Measurements from ENCODE around the gene KCTD18.

The KCTD18 gene

DNA sequence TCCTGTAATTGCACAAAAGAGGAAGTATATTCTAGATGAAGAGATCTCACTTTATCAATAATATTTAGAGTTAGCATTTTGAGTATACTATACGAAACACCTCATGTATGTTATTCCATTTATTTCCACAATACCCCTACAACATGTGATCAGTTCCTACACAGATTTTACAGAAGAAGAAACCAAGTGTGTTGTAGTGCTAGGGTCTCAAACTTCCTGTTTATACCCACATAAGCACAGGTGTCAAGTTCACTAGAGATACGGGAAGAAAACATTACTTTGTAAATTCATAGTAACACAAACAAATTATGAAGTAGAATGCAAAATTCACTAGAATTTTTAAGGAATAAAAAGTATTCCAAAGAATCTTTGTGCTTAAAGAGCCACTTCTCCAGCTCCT lies 46.4 kb downstream of the KCTD18 start:
- peaks cover 2% of the 10 kb centered on the region for H3K27me3 ChIP-seq (ENCODE audit: insufficient read depth, poor library complexity, severe bottlenecking)
- TF ChIP-seq POLR2AphosphoS5 (IDR thresholded peaks at IDR 0.05; ENCODE audit: low read depth) (no peak), SPI1 (IDR thresholded peaks at IDR 0.05; ENCODE audit: borderline replicate concordance, low read depth) (no peak), GABPA (IDR thresholded peaks at IDR 0.05; ENCODE audit: low read depth) (no peak)
- TF ChIP-seq, protein P1, sequence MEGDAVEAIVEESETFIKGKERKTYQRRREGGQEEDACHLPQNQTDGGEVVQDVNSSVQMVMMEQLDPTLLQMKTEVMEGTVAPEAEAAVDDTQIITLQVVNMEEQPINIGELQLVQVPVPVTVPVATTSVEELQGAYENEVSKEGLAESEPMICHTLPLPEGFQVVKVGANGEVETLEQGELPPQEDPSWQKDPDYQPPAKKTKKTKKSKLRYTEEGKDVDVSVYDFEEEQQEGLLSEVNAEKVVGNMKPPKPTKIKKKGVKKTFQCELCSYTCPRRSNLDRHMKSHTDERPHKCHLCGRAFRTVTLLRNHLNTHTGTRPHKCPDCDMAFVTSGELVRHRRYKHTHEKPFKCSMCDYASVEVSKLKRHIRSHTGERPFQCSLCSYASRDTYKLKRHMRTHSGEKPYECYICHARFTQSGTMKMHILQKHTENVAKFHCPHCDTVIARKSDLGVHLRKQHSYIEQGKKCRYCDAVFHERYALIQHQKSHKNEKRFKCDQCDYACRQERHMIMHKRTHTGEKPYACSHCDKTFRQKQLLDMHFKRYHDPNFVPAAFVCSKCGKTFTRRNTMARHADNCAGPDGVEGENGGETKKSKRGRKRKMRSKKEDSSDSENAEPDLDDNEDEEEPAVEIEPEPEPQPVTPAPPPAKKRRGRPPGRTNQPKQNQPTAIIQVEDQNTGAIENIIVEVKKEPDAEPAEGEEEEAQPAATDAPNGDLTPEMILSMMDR (IDR thresholded peaks at IDR 0.05; ENCODE audit: insufficient read depth, low read length): no peak
- TF ChIP-seq, protein P2, sequence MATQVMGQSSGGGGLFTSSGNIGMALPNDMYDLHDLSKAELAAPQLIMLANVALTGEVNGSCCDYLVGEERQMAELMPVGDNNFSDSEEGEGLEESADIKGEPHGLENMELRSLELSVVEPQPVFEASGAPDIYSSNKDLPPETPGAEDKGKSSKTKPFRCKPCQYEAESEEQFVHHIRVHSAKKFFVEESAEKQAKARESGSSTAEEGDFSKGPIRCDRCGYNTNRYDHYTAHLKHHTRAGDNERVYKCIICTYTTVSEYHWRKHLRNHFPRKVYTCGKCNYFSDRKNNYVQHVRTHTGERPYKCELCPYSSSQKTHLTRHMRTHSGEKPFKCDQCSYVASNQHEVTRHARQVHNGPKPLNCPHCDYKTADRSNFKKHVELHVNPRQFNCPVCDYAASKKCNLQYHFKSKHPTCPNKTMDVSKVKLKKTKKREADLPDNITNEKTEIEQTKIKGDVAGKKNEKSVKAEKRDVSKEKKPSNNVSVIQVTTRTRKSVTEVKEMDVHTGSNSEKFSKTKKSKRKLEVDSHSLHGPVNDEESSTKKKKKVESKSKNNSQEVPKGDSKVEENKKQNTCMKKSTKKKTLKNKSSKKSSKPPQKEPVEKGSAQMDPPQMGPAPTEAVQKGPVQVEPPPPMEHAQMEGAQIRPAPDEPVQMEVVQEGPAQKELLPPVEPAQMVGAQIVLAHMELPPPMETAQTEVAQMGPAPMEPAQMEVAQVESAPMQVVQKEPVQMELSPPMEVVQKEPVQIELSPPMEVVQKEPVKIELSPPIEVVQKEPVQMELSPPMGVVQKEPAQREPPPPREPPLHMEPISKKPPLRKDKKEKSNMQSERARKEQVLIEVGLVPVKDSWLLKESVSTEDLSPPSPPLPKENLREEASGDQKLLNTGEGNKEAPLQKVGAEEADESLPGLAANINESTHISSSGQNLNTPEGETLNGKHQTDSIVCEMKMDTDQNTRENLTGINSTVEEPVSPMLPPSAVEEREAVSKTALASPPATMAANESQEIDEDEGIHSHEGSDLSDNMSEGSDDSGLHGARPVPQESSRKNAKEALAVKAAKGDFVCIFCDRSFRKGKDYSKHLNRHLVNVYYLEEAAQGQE (IDR thresholded peaks at IDR 0.05; ENCODE audit: insufficient replicate concordance, low read depth): no peak
- no peak overlapping the region for H3K27ac ChIP-seq (replicated peaks)
- H3K4me3 ChIP-seq (replicated peaks; ENCODE audit: insufficient read depth, low read length): no peak overlapping the region
- DNase-seq (ENCODE audit: low read depth in 1 of 2, low spot score in 1 of 2): no peak

DNA sequence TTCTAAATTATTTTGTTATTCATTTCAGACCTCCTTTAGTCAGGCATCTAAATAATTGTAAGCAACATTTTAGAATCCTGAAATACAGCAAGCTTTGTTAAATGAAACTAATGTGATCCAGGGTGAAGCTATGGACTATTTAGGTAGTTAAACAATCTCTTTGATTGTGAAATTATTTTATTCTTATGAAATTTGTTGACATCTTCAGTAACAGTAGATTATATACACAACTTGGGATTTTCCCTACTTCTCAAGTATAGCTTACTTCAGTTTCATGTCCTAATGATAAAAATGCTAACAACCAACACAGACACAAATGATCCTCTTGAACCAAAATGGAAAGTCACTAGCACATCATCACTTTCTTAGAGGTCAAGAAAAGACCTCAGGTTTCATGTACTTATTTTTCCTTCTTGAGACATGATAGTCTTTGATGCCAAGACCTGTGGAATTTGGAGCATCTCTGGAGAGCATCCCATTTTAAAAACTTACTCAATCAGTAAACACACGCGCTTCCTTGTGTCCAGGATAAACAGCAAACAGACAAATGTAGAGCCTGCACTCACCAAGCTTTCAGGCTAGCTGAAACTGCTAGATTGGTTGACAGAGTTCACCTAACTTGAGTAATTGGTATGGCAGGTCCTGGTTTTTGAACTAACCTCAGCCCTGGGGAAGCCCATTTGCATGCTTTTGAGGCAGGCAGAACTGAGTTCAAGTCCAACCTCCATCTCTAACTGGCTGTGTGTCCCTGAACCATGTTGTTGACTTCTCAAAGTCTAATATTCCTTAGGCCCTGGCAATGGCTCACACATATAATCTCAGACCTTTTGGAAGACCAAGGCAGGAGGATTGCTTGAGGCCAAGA lies 47.8 kb downstream of the KCTD18 start:
- peaks cover 2% of the 10 kb centered on the region for H3K27me3 ChIP-seq (ENCODE audit: insufficient read depth, poor library complexity, severe bottlenecking)
- H3K4me3 ChIP-seq (replicated peaks; ENCODE audit: insufficient read depth, low read length): no peak overlapping the region
- TF ChIP-seq, protein P1 (IDR thresholded peaks at IDR 0.05; ENCODE audit: insufficient read depth, low read length): no peak
- TF ChIP-seq, protein P2 (IDR thresholded peaks at IDR 0.05; ENCODE audit: insufficient replicate concordance, low read depth): no peak
- TF ChIP-seq POLR2AphosphoS5 (IDR thresholded peaks at IDR 0.05; ENCODE audit: low read depth) (no peak), SPI1 (IDR thresholded peaks at IDR 0.05; ENCODE audit: borderline replicate concordance, low read depth) (no peak), GABPA (IDR thresholded peaks at IDR 0.05; ENCODE audit: low read depth) (no peak)
- no peak overlapping the region for H3K27ac ChIP-seq (replicated peaks)
- DNase-seq (ENCODE audit: low read depth in 1 of 2, low spot score in 1 of 2): no peak

DNA sequence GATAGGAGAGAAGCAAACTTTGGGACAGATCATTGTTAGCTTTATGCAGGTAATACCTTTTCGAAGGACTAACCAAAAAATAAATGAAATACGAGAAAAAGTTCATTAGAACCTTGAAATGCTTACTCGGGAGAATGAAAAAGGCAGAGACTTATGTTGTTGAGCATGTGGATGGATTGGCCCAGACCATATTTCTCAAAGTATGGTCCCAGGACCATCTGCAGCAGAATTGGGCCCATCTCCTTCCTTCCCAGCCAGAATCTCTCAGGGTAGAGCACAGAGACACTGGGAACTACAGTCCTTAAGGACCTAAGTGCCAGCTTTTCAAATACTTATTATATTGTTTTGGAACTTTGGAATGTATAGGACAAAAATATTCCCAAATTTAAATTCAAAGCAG lies 50.8 kb downstream of the KCTD18 start:
- no peak overlapping the region for H3K4me3 ChIP-seq (replicated peaks; ENCODE audit: insufficient read depth, low read length)
- no peak for DNase-seq (ENCODE audit: low read depth in 1 of 2, low spot score in 1 of 2)

More for the DNA sequence above, 50.8 kb downstream of the KCTD18 start:
- Histone ChIP-seq H3K27ac (replicated peaks) (no peak overlapping the region), H3K27me3 (ENCODE audit: insufficient read depth, poor library complexity, severe bottlenecking) (peaks cover 2% of the 10 kb centered on the region)
- no peak for TF ChIP-seq POLR2AphosphoS5 (IDR thresholded peaks at IDR 0.05; ENCODE audit: low read depth)
- TF ChIP-seq SPI1 (IDR thresholded peaks at IDR 0.05; ENCODE audit: borderline replicate concordance, low read depth): no peak
- TF ChIP-seq GABPA (IDR thresholded peaks at IDR 0.05; ENCODE audit: low read depth): no peak
- TF ChIP-seq, protein P1 (IDR thresholded peaks at IDR 0.05; ENCODE audit: insufficient read depth, low read length): no peak
- TF ChIP-seq, protein P2 (IDR thresholded peaks at IDR 0.05; ENCODE audit: insufficient replicate concordance, low read depth): no peak

All from HL-60 (cell line).